K562 (cell line): ENCODE results near the gene SEMA6D. TPM values are rescaled to one million over a fixed set of nuclear protein-coding genes. Genes with fewer than 3 reads are reported as not detected.

Experiments
- ATAC-seq: fragments of 200-7000 bp; cut with Tn5 transposase; 3 replicates; pipeline ENCODE4 v1.9.1; 2020; ENCODE audit warnings: moderate library complexity
- BruUV-seq: library from RNA; stranded (reverse); fragments of 400-500 nt; replicated peaks from 2 replicates; lab custom pipeline; 2021; lab: Mats Ljungman, UMichigan
- CTCF ChIA-PET: fragments of 300-600 bp; formaldehyde crosslinking; extraction: SDS; loops from one replicate; lab custom pipeline; 2021; ENCODE audit warnings: low intra/inter-chr PET ratio; lab: Yijun Ruan, JAX
- POLR2A ChIA-PET: fragments of 300-600, 350-650 bp; sonication (Branson Sonifier 250); formaldehyde crosslinking; extraction: SDS; loops from one replicate; lab custom pipeline; 2021; ENCODE audit warnings: antibody characterized with exemption, inconsistent platforms; lab: Yijun Ruan, JAX
- DNase-seq, 4 experiments: peaks; one replicate each; pipeline versions ENCODE4 v3.0.0 to v3.0.0-alpha.2; 2011 to 2018; ENCODE audit warnings: low spot score in 3 of 4, mixed read lengths in 3 of 4; ENCODE audit errors: extremely low read depth in 1 of 4
- FAIRE-seq: peaks from 2 replicates; lab custom pipeline; 2011; peaks lifted over from hg19 to GRCh38; lab: Jason Lieb, UNC
- H2AFZ ChIP-seq: 2 replicates; pipeline ENCODE4 v1.6.0; 2011; ENCODE audit warnings: low read depth, low read length, control low read depth, inconsistent platforms
- H3K27ac ChIP-seq: fragments of 200-600 bp; 3 replicates; pipeline ENCODE4 v1.8.0; 2011; ENCODE audit warnings: low read depth, mild to moderate bottlenecking, control low read depth, inconsistent platforms, low read length, moderate library complexity, mixed read lengths; ENCODE audit errors: extremely low read depth
- H3K27me3 ChIP-seq, 2 experiments: fragments of 300-600 bp in 1 of 2; 2 replicates in 1 of 2; 3 replicates in 1 of 2; pipeline versions ENCODE4 v1.6.0 to v1.8.0; 2011; ENCODE audit warnings: inconsistent platforms in 2 of 2, low read length in 2 of 2, mild to moderate bottlenecking in 1 of 2, mixed read lengths in 1 of 2, moderate library complexity in 1 of 2; ENCODE audit not compliant: control insufficient read depth in 2 of 2, insufficient read depth in 2 of 2
- H3K36me3 ChIP-seq: fragments of 300-600 bp; 3 replicates; pipeline ENCODE4 v1.8.0; 2011; ENCODE audit warnings: mild to moderate bottlenecking, low read length, inconsistent platforms; ENCODE audit not compliant: control insufficient read depth, insufficient read depth
- H3K4me1 ChIP-seq, 2 experiments: fragments of 200-600 bp in 1 of 2; replicated peaks in 1 of 2; 2 replicates in 1 of 2; 3 replicates in 1 of 2; pipeline versions ENCODE4 v1.5.1 to v1.8.0; 2011; ENCODE audit warnings: inconsistent platforms in 2 of 2, low read length in 2 of 2, mild to moderate bottlenecking in 1 of 2, mixed read lengths in 1 of 2, moderate library complexity in 1 of 2; ENCODE audit not compliant: control insufficient read depth in 2 of 2, insufficient read depth in 2 of 2
- H3K4me2 ChIP-seq: 2 replicates; pipeline ENCODE4 v1.6.1; 2011; ENCODE audit warnings: low read length, control low read depth, inconsistent platforms, mixed read lengths; ENCODE audit not compliant: insufficient read depth
- H3K4me3 ChIP-seq: fragments of 200-600 bp; sonication (generic), shearing (Covaris generic); 2 replicates; pipeline ENCODE4 v1.5.1; 2016; ENCODE audit warnings: control low read depth, inconsistent platforms
- H3K79me2 ChIP-seq: fragments of 200-600 bp; 3 replicates; pipeline ENCODE4 v1.8.0; 2011; ENCODE audit warnings: low read length, inconsistent platforms; ENCODE audit not compliant: control insufficient read depth, insufficient read depth
- H3K9ac ChIP-seq, 2 experiments: 2 replicates each; pipeline versions ENCODE4 v1.6.0 to v1.6.1; 2011; ENCODE audit warnings: low read depth in 2 of 2, low read length in 2 of 2, control low read depth in 1 of 2, inconsistent platforms in 1 of 2, mild to moderate bottlenecking in 1 of 2, mixed read lengths in 1 of 2; ENCODE audit not compliant: insufficient read depth in 1 of 2
- H3K9me1 ChIP-seq: one replicate; pipeline ENCODE4 v1.6.0; 2011; ENCODE audit warnings: inconsistent platforms, mild to moderate bottlenecking, low read length, moderate library complexity; ENCODE audit not compliant: control insufficient read depth, insufficient read depth
- H3K9me3 ChIP-seq: replicated peaks from 2 replicates; pipeline ENCODE4 v1.5.1; 2011; ENCODE audit warnings: low read depth, low read length, inconsistent platforms; ENCODE audit not compliant: control insufficient read depth, insufficient read depth
- H4K20me1 ChIP-seq: replicated peaks from 2 replicates; pipeline ENCODE4 v1.6.1; 2011; ENCODE audit warnings: low read length, inconsistent platforms, mixed read lengths; ENCODE audit not compliant: control insufficient read depth, insufficient read depth
- CLOCK ChIP-seq: fragments of 250-450 bp; sonication (Bioruptor Pico); IDR thresholded peaks from 2 replicates; pipeline ENCODE4 v1.4.0; 2020; ENCODE audit warnings: mild to moderate bottlenecking, moderate library complexity, borderline replicate concordance
- CSDE1 ChIP-seq, 2 experiments: fragments of 450-650 bp; IDR thresholded peaks; 2 replicates each; pipeline ENCODE4 v1.6.1; 2016; ENCODE audit warnings: mild to moderate bottlenecking in 1 of 2
- HINFP ChIP-seq: fragments of 450-650 bp; conservative IDR thresholded peaks from 2 replicates; pipeline ENCODE4 v1.6.1; 2016; ENCODE audit warnings: missing genetic modification characterization, low read depth, mild to moderate bottlenecking, control low read depth, missing compliant biosample characterization
- NR0B1 ChIP-seq: fragments of 450-650 bp; IDR thresholded peaks from one replicate; pipeline ENCODE4 v1.6.1; 2018; ENCODE audit warnings: mild to moderate bottlenecking, moderate library complexity; ENCODE audit not compliant: partially characterized antibody
- TCF7L2 ChIP-seq: fragments of 150-350 bp; IDR thresholded peaks from 2 replicates; pipeline ENCODE4 v1.6.1; 2016; ENCODE audit warnings: low read depth, mild to moderate bottlenecking, low read length, moderate library complexity
- XRCC3 ChIP-seq: fragments of 450-650 bp; IDR thresholded peaks from 2 replicates; pipeline ENCODE4 v1.6.1; 2017; ENCODE audit warnings: mild to moderate bottlenecking, moderate library complexity
- XRCC5 ChIP-seq: fragments of 200-400 bp; formaldehyde crosslinking; IDR thresholded peaks from 2 replicates; pipeline ENCODE4 v1.6.1; 2017; ENCODE audit warnings: low read depth, mild to moderate bottlenecking, low read length
- ZBTB26 ChIP-seq: fragments of 450-650 bp; formaldehyde crosslinking; IDR thresholded peaks from 2 replicates; pipeline ENCODE4 v1.4.0; 2022; ENCODE audit warnings: missing genetic modification characterization
- ZKSCAN8 ChIP-seq: fragments of 200-800 bp; sonication (Bioruptor generic); IDR thresholded peaks from 2 replicates; pipeline ENCODE4 v1.6.1; 2016; ENCODE audit warnings: missing genetic modification characterization, missing compliant biosample characterization
- ZMIZ1 ChIP-seq, 2 experiments: fragments of 150-350 bp in 1 of 2; IDR thresholded peaks; 2 replicates each; pipeline ENCODE4 v1.6.1; 2012 to 2016; ENCODE audit warnings: low read depth in 2 of 2, low read length in 2 of 2, mild to moderate bottlenecking in 1 of 2, moderate library complexity in 1 of 2
- WGBS: fragments of 100-300 bp; shearing (Covaris generic); methylation state at CpG from one replicate; pipeline ENCODE4 v1.1.6; 2016; ENCODE audit warnings: low coverage, mixed read lengths; ENCODE audit not compliant: insufficient coverage; ENCODE audit errors: missing lambda C conversion rate; 5-methylcytosine and 5-hydroxymethylcytosine counted together
- in situ Hi-C: fragments of 300-500 bp; cut with MboI; formaldehyde crosslinking; loops from 4 replicates; pipeline ENCODE4 v1.15.0; 2018; ENCODE audit warnings: inconsistent platforms, mixed read lengths
- intact Hi-C: fragments of 100-400 bp; cut with micrococcal nuclease; formaldehyde crosslinking; loops from 2 replicates; pipeline ENCODE4 v1.14.2; 2022
- polyA plus RNA-seq, 8 experiments: library from polyadenylated mRNA; depleted of rRNA in 4 of 8; stranded (reverse) in 5 of 8; unstranded in 3 of 8; fragments of >200 nt; fragmentation: Nextera tagmentation in 2 of 8; fragmentation: Illumina TruSeq in 1 of 8; extraction: Ambion mirVana in 2 of 8; extraction: Trizol in 1 of 8; gene quantifications; 2 replicates each; pipeline versions ENCODE4 v1.2.1 to v1.2.3, GENCODE V29; 2011 to 2014; ENCODE audit warnings: inconsistent platforms in 1 of 8, missing spikeins in 1 of 8
- total RNA-seq, 7 experiments: library from RNA; depleted of rRNA in 6 of 7; stranded (reverse); fragments of >200 nt in 6 of 7; fragmentation: Illumina TruSeq in 2 of 7; extraction: Trizol in 2 of 7; gene quantifications; 2 replicates each; pipeline versions ENCODE4 v1.2.1 to v1.2.3, GENCODE V29; 2011 to 2021; ENCODE audit warnings: low replicate concordance in 1 of 7

Gene SEMA6D
- total and polyA plus RNA-seq, 9 of the 15 experiments (the other 6 are each of a cell fraction or from before 2014, with no cell fraction given) = not detected

- TF ChIP-seq CLOCK (CRISPR knock-in tag) (no peak), CSDE1 (IDR thresholded peaks at IDR 0.05) (no peak), ZKSCAN8 (CRISPR knock-in tag) (no peak)
These were observed 2.4 kb downstream of the SEMA6D start (continued) for GRCh38 chr15:47719730-47720129.

- POLR2A ChIA-PET = no interaction called here
- no peaks in the 10 kb centered on the region for H3K36me3 ChIP-seq
- no peaks in the 10 kb centered on the region for H3K27me3 ChIP-seq
- H3K4me3 ChIP-seq = no peak overlapping the region
- no peaks in the 10 kb centered on the region for H3K9me1 ChIP-seq
- H3K9me3 ChIP-seq = no peaks in the 10 kb centered on the region
- no peak overlapping the region for H2AFZ ChIP-seq
- no peaks in the 10 kb centered on the region for H4K20me1 ChIP-seq
- DNase-seq (no peak), ATAC-seq (no peak), FAIRE-seq (no peak)
- peaks cover 0 to 4% of the 10 kb centered on the region in 2 experiments; a peak in 1 of 5 replicates for H3K4me1 ChIP-seq
- BruUV-seq = no TSS peak
- H3K79me2 ChIP-seq = no peaks in the 10 kb centered on the region
- in situ Hi-C loops (no loop called here), intact Hi-C loops (no loop called here)
- H3K27ac ChIP-seq = no peak overlapping the region
- no peak overlapping the region for H3K4me2 ChIP-seq
- H3K9ac ChIP-seq = no peak overlapping the region
- WGBS = 8% methylated on average over 4 of the region's 4 CpGs
- CTCF ChIA-PET = no interaction called here
- TF ChIP-seq XRCC3 (no peak), HINFP (tag) (no peak), XRCC5 (no peak), ZBTB26 (CRISPR knock-in tag) (no peak), ZMIZ1 (IDR thresholded peaks at IDR 0.05; ENCODE audit: low read depth in 2 of 2, low read length in 2 of 2) (no peak), TCF7L2 (no peak), NR0B1 (no peak)
These were observed 3.2 kb downstream of the SEMA6D start for GRCh38 chr15:47720555-47720954.
